BLaER1 (cell line): ENCODE measurements around the gene DNAJA2.

Experiments used
- H3K27ac ChIP-seq: shearing (Covaris generic); formaldehyde crosslinking; 2 replicates; pipeline ENCODE4 v1.8.1; 2022
- H3K27me3 ChIP-seq: shearing (Covaris generic); formaldehyde crosslinking; 2 replicates; pipeline ENCODE4 v1.8.1; 2022
- H3K36me3 ChIP-seq: shearing (Covaris generic); formaldehyde crosslinking; 2 replicates; pipeline ENCODE4 v1.8.1; 2022
- H3K4me1 ChIP-seq: shearing (Covaris generic); formaldehyde crosslinking; 2 replicates; pipeline ENCODE4 v1.8.1; 2022
- H3K4me2 ChIP-seq: shearing (Covaris generic); formaldehyde crosslinking; 2 replicates; pipeline ENCODE4 v1.8.1; 2022
- H3K4me3 ChIP-seq: shearing (Covaris generic); formaldehyde crosslinking; 2 replicates; pipeline ENCODE4 v1.8.1; 2022
- H3K9ac ChIP-seq: shearing (Covaris generic); formaldehyde crosslinking; 2 replicates; pipeline ENCODE4 v1.8.1; 2022
- H3K9me3 ChIP-seq: shearing (Covaris generic); formaldehyde crosslinking; 2 replicates; pipeline ENCODE4 v1.8.1; 2022
- H4K20me1 ChIP-seq: shearing (Covaris generic); formaldehyde crosslinking; 2 replicates; pipeline ENCODE4 v1.8.1; 2022
- Cebpa-rat ChIP-seq: shearing (Covaris generic); IDR thresholded peaks from 2 replicates; pipeline ENCODE4 v1.8.1; 2022

The DNAJA2 gene

DNA sequence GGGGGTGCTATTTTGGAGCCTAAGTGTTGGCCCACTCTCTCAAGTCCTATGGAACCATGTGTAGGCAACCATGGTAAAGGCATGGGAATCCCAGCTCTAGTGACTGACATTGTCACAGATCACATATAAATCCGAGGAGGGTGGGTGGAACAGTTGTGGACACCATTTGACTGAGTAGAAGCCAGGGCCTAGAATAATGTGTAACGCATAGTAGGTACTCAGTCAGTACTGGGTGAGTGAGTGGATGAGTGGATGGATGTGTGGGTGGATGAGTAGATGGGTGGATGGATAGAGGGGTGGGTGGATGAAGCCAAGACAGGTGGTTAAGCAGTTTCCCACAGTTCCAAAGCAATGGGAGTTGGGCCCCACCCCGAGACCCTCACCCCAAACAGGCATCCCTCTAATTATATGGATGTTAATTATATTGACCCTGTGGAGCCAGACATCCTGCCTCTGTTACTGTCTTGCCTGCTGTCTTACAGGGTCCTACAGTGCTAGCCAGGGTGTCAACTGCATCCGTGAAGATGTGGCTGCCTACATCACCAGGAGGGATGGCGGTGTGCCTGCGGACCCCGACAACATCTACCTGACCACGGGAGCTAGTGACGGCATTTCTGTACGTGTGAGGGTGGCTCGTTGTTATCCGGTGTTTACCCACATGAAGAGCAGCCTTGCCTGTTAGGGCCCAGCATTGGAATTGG lies 67.0 kb downstream of the DNAJA2 start:
- Histone ChIP-seq H3K4me2 (no peak overlapping the region), H3K27me3 (no peaks in the 10 kb centered on the region), H3K4me1 (no peaks in the 10 kb centered on the region), H3K36me3 (peaks cover 96% of the 10 kb centered on the region), H3K9ac (no peak overlapping the region), H3K9me3 (no peaks in the 10 kb centered on the region), H3K27ac (no peak overlapping the region), H4K20me1 (peaks cover 75% of the 10 kb centered on the region), H3K4me3 (no peak overlapping the region)
- TF ChIP-seq Cebpa-rat, result no peak
